Measurements from ENCODE around the gene ATOSA. TPM values are rescaled to one million over a fixed set of nuclear protein-coding genes. Genes with fewer than 3 reads are reported as not detected.

ATOSA gene
- total RNA-seq, 1 experiment from 2014 or later, result 13.2 TPM

GRCh38 chr15:52651868-52652267 lies 27.3 kb downstream of the ATOSA start:
- CTCF ChIA-PET, result interaction anchor here (0.8 to 0.9 kb wide), 3 partner anchors 27 to 444 kb away, joined by 3 to 4 read pairs (median 3); partner anchors contain the start of gene ATOSA
- TF ChIP-seq NFYB (CRISPR knock-in tag; conservative IDR thresholded peaks at IDR 0.05; ENCODE audit: low read depth), result peak; percentile 64
- no peak for TF ChIP-seq TCF7 (CRISPR knock-in tag; IDR thresholded peaks at IDR 0.05; ENCODE audit: low read depth)
- H3K36me3 Mint-ChIP-seq, result no peaks in the 10 kb centered on the region

GRCh38 chr15:52651114-52651513 lies 28.1 kb downstream of the ATOSA start:
- CTCF ChIA-PET, result interaction anchor here (0.9 kb wide), 1 partner anchor 424 kb away, joined by 4 read pairs; no protein-coding TSS in a partner anchor
- POLR2A ChIA-PET, result no interaction called here
- Mint-ChIP-seq H3K36me3 (no peaks in the 10 kb centered on the region), H3K27me3 (ENCODE audit: low read depth) (no peaks in the 10 kb centered on the region), H3K4me3 (no peak overlapping the region), H3K4me1 (peaks cover 9% of the 10 kb centered on the region), H3K9me3 (no peaks in the 10 kb centered on the region), H3K27ac (no peak overlapping the region)
- ATAC-seq, result no peak
- TF ChIP-seq FOXP1 (CRISPR knock-in tag; IDR thresholded peaks at IDR 0.05; ENCODE audit: borderline replicate concordance) (no peak), AFF4 (CRISPR knock-in tag; IDR thresholded peaks at IDR 0.05; ENCODE audit: borderline replicate concordance) (no peak), OVOL2 (CRISPR knock-in tag; IDR thresholded peaks at IDR 0.05; ENCODE audit: borderline replicate concordance) (no peak), ATF3 (CRISPR knock-in tag; conservative IDR thresholded peaks at IDR 0.05) (no peak), TCF7 (CRISPR knock-in tag; IDR thresholded peaks at IDR 0.05; ENCODE audit: low read depth) (no peak), ATF6 (CRISPR knock-in tag; IDR thresholded peaks at IDR 0.05) (no peak), ZNF317 (CRISPR knock-in tag; IDR thresholded peaks at IDR 0.05; ENCODE audit: borderline replicate concordance, low read depth) (no peak), ELF4 (CRISPR knock-in tag; IDR thresholded peaks at IDR 0.05; ENCODE audit: low read depth) (no peak), HMGXB4 (CRISPR knock-in tag; IDR thresholded peaks at IDR 0.05) (no peak), ATF1 (CRISPR knock-in tag; IDR thresholded peaks at IDR 0.05) (no peak), E2F5 (CRISPR knock-in tag; IDR thresholded peaks at IDR 0.05) (no peak), IRF1 (CRISPR knock-in tag; IDR thresholded peaks at IDR 0.05) (no peak), IRF2 (CRISPR knock-in tag; IDR thresholded peaks at IDR 0.05; ENCODE audit: borderline replicate concordance, low read depth) (no peak), NFATC4 (CRISPR knock-in tag; IDR thresholded peaks at IDR 0.05) (no peak), TP53 (CRISPR knock-in tag; IDR thresholded peaks at IDR 0.05) (no peak), AR (CRISPR knock-in tag; IDR thresholded peaks at IDR 0.05) (no peak), ZNF512 (CRISPR knock-in tag; IDR thresholded peaks at IDR 0.05; ENCODE audit: borderline replicate concordance) (no peak), SOX15 (CRISPR knock-in tag; IDR thresholded peaks at IDR 0.05) (no peak)
- no peak for DNase-seq (ENCODE audit: low spot score)

More at GRCh38 chr15:52651868-52652267, 27.3 kb downstream of the ATOSA start:
- peak; percentile 39 for DNase-seq (ENCODE audit: low spot score)
- H3K27me3 Mint-ChIP-seq (ENCODE audit: low read depth), result no peaks in the 10 kb centered on the region
- peaks cover 9% of the 10 kb centered on the region for H3K4me1 Mint-ChIP-seq
- H3K4me3 Mint-ChIP-seq, result no peak overlapping the region
- POLR2A ChIA-PET, result no interaction called here
- no peak overlapping the region; the same call in 1 of the 2 replicates for H3K27ac Mint-ChIP-seq
- peak; percentile 100 for ATAC-seq
- H3K9me3 Mint-ChIP-seq, result no peaks in the 10 kb centered on the region
